Measurements from ENCODE around the gene TRAPPC2. TPM values are rescaled to one million over a fixed set of nuclear protein-coding genes. Genes with fewer than 3 reads are reported as not detected.
A peak's percentile ranks its signal among the peaks of the same experiment; 100 is the strongest.

Gene TRAPPC2
- total and polyA plus RNA-seq, 9 of the 15 experiments (the other 6 are each of a cell fraction or from before 2014, with no cell fraction given) = 10.3 to 30.6 (median 18.6) TPM

DNA sequence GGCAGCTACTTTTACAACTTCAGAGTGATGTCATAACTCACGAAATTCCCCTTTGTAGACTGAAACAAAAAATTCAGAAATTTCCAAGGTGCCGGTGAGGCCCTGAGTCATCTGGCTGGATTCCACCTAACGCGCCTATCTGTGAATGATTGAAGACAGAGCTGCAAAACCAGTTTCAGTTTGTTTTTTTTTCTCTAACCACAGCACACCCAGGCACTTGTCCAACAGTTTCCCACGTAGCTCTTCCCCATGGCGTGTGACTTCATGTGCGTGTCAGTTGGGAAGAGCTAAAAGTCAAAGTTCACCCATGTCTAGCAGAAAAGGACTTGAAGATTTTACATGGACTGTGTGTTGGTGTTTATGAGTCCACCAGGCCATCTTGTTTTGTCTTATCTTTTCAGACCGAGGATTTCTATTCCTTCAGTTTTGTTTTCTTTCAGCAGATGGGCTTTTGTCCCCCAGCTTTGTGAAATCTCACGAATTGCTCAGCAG is 65.1 kb downstream of the TRAPPC2 start (continued):
- TF ChIP-seq, protein P1, sequence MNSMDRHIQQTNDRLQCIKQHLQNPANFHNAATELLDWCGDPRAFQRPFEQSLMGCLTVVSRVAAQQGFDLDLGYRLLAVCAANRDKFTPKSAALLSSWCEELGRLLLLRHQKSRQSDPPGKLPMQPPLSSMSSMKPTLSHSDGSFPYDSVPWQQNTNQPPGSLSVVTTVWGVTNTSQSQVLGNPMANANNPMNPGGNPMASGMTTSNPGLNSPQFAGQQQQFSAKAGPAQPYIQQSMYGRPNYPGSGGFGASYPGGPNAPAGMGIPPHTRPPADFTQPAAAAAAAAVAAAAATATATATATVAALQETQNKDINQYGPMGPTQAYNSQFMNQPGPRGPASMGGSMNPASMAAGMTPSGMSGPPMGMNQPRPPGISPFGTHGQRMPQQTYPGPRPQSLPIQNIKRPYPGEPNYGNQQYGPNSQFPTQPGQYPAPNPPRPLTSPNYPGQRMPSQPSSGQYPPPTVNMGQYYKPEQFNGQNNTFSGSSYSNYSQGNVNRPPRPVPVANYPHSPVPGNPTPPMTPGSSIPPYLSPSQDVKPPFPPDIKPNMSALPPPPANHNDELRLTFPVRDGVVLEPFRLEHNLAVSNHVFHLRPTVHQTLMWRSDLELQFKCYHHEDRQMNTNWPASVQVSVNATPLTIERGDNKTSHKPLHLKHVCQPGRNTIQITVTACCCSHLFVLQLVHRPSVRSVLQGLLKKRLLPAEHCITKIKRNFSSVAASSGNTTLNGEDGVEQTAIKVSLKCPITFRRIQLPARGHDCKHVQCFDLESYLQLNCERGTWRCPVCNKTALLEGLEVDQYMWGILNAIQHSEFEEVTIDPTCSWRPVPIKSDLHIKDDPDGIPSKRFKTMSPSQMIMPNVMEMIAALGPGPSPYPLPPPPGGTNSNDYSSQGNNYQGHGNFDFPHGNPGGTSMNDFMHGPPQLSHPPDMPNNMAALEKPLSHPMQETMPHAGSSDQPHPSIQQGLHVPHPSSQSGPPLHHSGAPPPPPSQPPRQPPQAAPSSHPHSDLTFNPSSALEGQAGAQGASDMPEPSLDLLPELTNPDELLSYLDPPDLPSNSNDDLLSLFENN (IDR thresholded peaks at IDR 0.05; ENCODE audit: low read depth in 2 of 2, low read length in 2 of 2) = no peak
- TF ChIP-seq NR2C2 (CRISPR knock-in tag; IDR thresholded peaks at IDR 0.05) (peak; percentile 74; the same call in 1 of the 2 replicates), NR2C2 (tag; IDR thresholded peaks at IDR 0.05) (peak; percentile 95), HNRNPLL (IDR thresholded peaks at IDR 0.05; ENCODE audit: low read depth, low read length, poor library complexity, severe bottlenecking) (no peak), NEUROD1 (IDR thresholded peaks at IDR 0.05; ENCODE audit: borderline replicate concordance, low read depth, low read length, partially characterized antibody) (no peak), TOE1 (IDR thresholded peaks at IDR 0.05; ENCODE audit: borderline replicate concordance) (no peak), TOE1 (CRISPR knock-in tag; IDR thresholded peaks at IDR 0.05; ENCODE audit: borderline replicate concordance, low read depth) (no peak), TRIM24 (IDR thresholded peaks at IDR 0.05) (0 out of 4 replicates have a peak, but pooled peaks of 1 of the 2 experiments have one; percentile 8), GATAD2B (IDR thresholded peaks at IDR 0.05; ENCODE audit: borderline replicate concordance) (no peak), TRIM28 (IDR thresholded peaks at IDR 0.05) (0 out of 2 replicates have a peak, but pooled peaks have one; percentile 16), STAT5A (IDR thresholded peaks at IDR 0.05; ENCODE audit: borderline replicate concordance, low read length) (no peak), STAT5B (CRISPR knock-in tag; IDR thresholded peaks at IDR 0.05) (no peak), NCOR1 (IDR thresholded peaks at IDR 0.05) (0 out of 2 replicates have a peak, but pooled peaks have one; percentile 15), SRF (CRISPR knock-in tag; IDR thresholded peaks at IDR 0.05) (no peak), CAMTA2 (CRISPR knock-in tag; conservative IDR thresholded peaks at IDR 0.05) (no peak)
- TF ChIP-seq, protein P2, sequence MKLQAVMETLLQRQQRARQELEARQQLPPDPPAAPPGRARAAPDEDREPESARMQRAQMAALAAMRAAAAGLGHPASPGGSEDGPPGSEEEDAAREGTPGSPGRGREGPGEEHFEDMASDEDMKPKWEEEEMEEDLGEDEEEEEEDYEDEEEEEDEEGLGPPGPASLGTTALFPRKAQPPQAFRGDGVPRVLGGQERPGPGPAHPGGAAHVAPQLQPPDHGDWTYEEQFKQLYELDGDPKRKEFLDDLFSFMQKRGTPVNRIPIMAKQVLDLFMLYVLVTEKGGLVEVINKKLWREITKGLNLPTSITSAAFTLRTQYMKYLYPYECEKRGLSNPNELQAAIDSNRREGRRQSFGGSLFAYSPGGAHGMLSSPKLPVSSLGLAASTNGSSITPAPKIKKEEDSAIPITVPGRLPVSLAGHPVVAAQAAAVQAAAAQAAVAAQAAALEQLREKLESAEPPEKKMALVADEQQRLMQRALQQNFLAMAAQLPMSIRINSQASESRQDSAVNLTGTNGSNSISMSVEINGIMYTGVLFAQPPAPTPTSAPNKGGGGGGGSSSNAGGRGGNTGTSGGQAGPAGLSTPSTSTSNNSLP (IDR thresholded peaks at IDR 0.05; ENCODE audit: borderline replicate concordance, low read depth, low read length) = no peak
- TF ChIP-seq, protein P3, sequence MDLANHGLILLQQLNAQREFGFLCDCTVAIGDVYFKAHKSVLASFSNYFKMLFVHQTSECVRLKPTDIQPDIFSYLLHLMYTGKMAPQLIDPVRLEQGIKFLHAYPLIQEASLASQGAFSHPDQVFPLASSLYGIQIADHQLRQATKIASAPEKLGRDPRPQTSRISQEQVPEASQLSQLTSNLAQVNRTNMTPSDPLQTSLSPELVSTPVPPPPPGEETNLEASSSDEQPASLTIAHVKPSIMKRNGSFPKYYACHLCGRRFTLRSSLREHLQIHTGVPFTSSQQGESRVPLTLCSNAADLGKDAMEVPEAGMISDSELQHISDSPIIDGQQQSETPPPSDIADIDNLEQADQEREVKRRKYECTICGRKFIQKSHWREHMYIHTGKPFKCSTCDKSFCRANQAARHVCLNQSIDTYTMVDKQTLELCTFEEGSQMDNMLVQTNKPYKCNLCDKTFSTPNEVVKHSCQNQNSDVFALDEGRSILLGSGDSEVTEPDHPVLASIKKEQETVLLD (IDR thresholded peaks at IDR 0.05) = no peak
- TF ChIP-seq, protein P4, sequence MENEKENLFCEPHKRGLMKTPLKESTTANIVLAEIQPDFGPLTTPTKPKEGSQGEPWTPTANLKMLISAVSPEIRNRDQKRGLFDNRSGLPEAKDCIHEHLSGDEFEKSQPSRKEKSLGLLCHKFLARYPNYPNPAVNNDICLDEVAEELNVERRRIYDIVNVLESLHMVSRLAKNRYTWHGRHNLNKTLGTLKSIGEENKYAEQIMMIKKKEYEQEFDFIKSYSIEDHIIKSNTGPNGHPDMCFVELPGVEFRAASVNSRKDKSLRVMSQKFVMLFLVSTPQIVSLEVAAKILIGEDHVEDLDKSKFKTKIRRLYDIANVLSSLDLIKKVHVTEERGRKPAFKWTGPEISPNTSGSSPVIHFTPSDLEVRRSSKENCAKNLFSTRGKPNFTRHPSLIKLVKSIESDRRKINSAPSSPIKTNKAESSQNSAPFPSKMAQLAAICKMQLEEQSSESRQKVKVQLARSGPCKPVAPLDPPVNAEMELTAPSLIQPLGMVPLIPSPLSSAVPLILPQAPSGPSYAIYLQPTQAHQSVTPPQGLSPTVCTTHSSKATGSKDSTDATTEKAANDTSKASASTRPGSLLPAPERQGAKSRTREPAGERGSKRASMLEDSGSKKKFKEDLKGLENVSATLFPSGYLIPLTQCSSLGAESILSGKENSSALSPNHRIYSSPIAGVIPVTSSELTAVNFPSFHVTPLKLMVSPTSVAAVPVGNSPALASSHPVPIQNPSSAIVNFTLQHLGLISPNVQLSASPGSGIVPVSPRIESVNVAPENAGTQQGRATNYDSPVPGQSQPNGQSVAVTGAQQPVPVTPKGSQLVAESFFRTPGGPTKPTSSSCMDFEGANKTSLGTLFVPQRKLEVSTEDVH (IDR thresholded peaks at IDR 0.05; ENCODE audit: low read depth, partially characterized antibody) = no peak

Data from K562 (cell line).